SK-N-SH treated with all-trans-retinoic acid at 6 μM for 48 hours (cell line): Measurements from ENCODE around the gene PKD2L2.
A peak's percentile ranks its signal among the peaks of the same experiment; 100 is the strongest.
"Not testable (repeated sequence)": the region's sequence is repeated elsewhere in the genome, so short reads cannot be mapped to it uniquely, and the experiment has no call there.

Experiments
- ATAC-seq: fragments of 200-7000 bp; cut with Tn5 transposase; 3 replicates; pipeline ENCODE4 v1.9.1; 2020; ENCODE audit warnings: mild to moderate bottlenecking, moderate library complexity
- ARNTL ChIP-seq: fragments of 450-650 bp; formaldehyde crosslinking; IDR thresholded peaks from 2 replicates; pipeline ENCODE4 v1.5.0; 2020; ENCODE audit warnings: low read depth, mild to moderate bottlenecking, moderate library complexity, borderline replicate concordance
- BACH2 ChIP-seq: fragments of 250-450 bp; sonication (Bioruptor Pico); IDR thresholded peaks from 2 replicates; pipeline ENCODE4 v1.9.0; 2021; ENCODE audit warnings: mild to moderate bottlenecking, borderline replicate concordance
- CREB5 ChIP-seq: fragments of 250-450 bp; sonication (Bioruptor Pico); IDR thresholded peaks from 2 replicates; pipeline ENCODE4 v1.5.1; 2020; ENCODE audit warnings: low read depth, mild to moderate bottlenecking, moderate library complexity
- CSDC2 ChIP-seq: fragments of 250-450 bp; sonication (Bioruptor Pico); IDR thresholded peaks from 2 replicates; pipeline ENCODE4 v1.5.0; 2020; ENCODE audit warnings: mild to moderate bottlenecking, moderate library complexity
- CSRNP3 ChIP-seq: fragments of 250-450 bp; sonication (Bioruptor Pico); IDR thresholded peaks from 2 replicates; pipeline ENCODE4 v1.5.1; 2021; ENCODE audit warnings: mild to moderate bottlenecking, moderate library complexity
- ESRRG ChIP-seq: fragments of 250-450 bp; sonication (Bioruptor Pico); IDR thresholded peaks from 2 replicates; pipeline ENCODE4 v1.6.1; 2021; ENCODE audit warnings: mild to moderate bottlenecking
- GLIS3 ChIP-seq: fragments of 250-450 bp; sonication (Bioruptor Pico); IDR thresholded peaks from 2 replicates; pipeline ENCODE4 v1.5.0; 2020; ENCODE audit warnings: mild to moderate bottlenecking, moderate library complexity
- ISL1 ChIP-seq: fragments of 250-450 bp; sonication (Bioruptor Pico); IDR thresholded peaks from 2 replicates; pipeline ENCODE4 v2.1.2; 2022; ENCODE audit warnings: mild to moderate bottlenecking, moderate library complexity
- OSR1 ChIP-seq: fragments of 250-450 bp; sonication (Bioruptor Pico); IDR thresholded peaks from 2 replicates; pipeline ENCODE4 v1.8.0; 2022; ENCODE audit warnings: moderate library complexity, mild to moderate bottlenecking, inconsistent platforms
- PPARA ChIP-seq: fragments of 250-450 bp; sonication (Bioruptor Pico); IDR thresholded peaks from 2 replicates; pipeline ENCODE4 v1.5.0; 2020; ENCODE audit warnings: mild to moderate bottlenecking, borderline replicate concordance
- RARB ChIP-seq: fragments of 250-450 bp; sonication (Bioruptor Pico); IDR thresholded peaks from 2 replicates; pipeline ENCODE4 v1.8.0; 2021; ENCODE audit warnings: mild to moderate bottlenecking, moderate library complexity
- SNAI2 ChIP-seq: fragments of 250-450 bp; sonication (Bioruptor Pico); IDR thresholded peaks from 2 replicates; pipeline ENCODE4 v1.5.0; 2020; ENCODE audit warnings: mild to moderate bottlenecking, moderate library complexity
- TCF4 ChIP-seq: fragments of 250-450 bp; sonication (Bioruptor Pico); IDR thresholded peaks from 2 replicates; pipeline ENCODE4 v1.8.0; 2021; ENCODE audit warnings: mild to moderate bottlenecking, moderate library complexity, borderline replicate concordance
- TOX ChIP-seq: fragments of 250-450 bp; sonication (Bioruptor Pico); IDR thresholded peaks from 2 replicates; pipeline ENCODE4 v1.8.0; 2021; ENCODE audit warnings: mild to moderate bottlenecking, moderate library complexity, borderline replicate concordance
- ZC3H10 ChIP-seq: fragments of 250-450 bp; sonication (Bioruptor Pico); IDR thresholded peaks from 2 replicates; pipeline ENCODE4 v1.5.1; 2021; ENCODE audit warnings: mild to moderate bottlenecking, moderate library complexity
- ZFP3 ChIP-seq: fragments of 250-450 bp; sonication (Bioruptor Pico); IDR thresholded peaks from 2 replicates; pipeline ENCODE4 v1.5.0; 2020; ENCODE audit warnings: mild to moderate bottlenecking, moderate library complexity
- ZFP30 ChIP-seq: fragments of 450-650 bp; formaldehyde crosslinking; IDR thresholded peaks from 2 replicates; pipeline ENCODE4 v1.5.0; 2022; ENCODE audit warnings: mild to moderate bottlenecking, moderate library complexity
- ZNF565 ChIP-seq: fragments of 450-650 bp; formaldehyde crosslinking; conservative IDR thresholded peaks from 2 replicates; pipeline ENCODE4 v1.5.0; 2020; ENCODE audit warnings: low read depth, mild to moderate bottlenecking, moderate library complexity
- ZNF70 ChIP-seq: fragments of 450-650 bp; formaldehyde crosslinking; IDR thresholded peaks from 2 replicates; pipeline ENCODE4 v1.5.0; 2020; ENCODE audit warnings: mild to moderate bottlenecking, moderate library complexity
- ZNF8 ChIP-seq: fragments of 450-650 bp; formaldehyde crosslinking; IDR thresholded peaks from 2 replicates; pipeline ENCODE4 v1.5.0; 2020; ENCODE audit warnings: mild to moderate bottlenecking, moderate library complexity
- TF ChIP-seq, protein P1 (sequence below): fragments of 250-450 bp; sonication (Bioruptor Pico); IDR thresholded peaks from 2 replicates; pipeline ENCODE4 v1.5.0; 2020; ENCODE audit warnings: mild to moderate bottlenecking, moderate library complexity
- TF ChIP-seq, protein P2 (sequence below): fragments of 250-450 bp; sonication (Bioruptor Pico); IDR thresholded peaks from 2 replicates; pipeline ENCODE4 v1.8.0; 2020; ENCODE audit warnings: mild to moderate bottlenecking, moderate library complexity, borderline replicate concordance

Gene PKD2L2

GRCh38 chr5:137938751-137939143 lies 49.5 kb downstream of the PKD2L2 start:
- ATAC-seq: no peak
- no peak for TF ChIP-seq PPARA
- TF ChIP-seq, protein P1, sequence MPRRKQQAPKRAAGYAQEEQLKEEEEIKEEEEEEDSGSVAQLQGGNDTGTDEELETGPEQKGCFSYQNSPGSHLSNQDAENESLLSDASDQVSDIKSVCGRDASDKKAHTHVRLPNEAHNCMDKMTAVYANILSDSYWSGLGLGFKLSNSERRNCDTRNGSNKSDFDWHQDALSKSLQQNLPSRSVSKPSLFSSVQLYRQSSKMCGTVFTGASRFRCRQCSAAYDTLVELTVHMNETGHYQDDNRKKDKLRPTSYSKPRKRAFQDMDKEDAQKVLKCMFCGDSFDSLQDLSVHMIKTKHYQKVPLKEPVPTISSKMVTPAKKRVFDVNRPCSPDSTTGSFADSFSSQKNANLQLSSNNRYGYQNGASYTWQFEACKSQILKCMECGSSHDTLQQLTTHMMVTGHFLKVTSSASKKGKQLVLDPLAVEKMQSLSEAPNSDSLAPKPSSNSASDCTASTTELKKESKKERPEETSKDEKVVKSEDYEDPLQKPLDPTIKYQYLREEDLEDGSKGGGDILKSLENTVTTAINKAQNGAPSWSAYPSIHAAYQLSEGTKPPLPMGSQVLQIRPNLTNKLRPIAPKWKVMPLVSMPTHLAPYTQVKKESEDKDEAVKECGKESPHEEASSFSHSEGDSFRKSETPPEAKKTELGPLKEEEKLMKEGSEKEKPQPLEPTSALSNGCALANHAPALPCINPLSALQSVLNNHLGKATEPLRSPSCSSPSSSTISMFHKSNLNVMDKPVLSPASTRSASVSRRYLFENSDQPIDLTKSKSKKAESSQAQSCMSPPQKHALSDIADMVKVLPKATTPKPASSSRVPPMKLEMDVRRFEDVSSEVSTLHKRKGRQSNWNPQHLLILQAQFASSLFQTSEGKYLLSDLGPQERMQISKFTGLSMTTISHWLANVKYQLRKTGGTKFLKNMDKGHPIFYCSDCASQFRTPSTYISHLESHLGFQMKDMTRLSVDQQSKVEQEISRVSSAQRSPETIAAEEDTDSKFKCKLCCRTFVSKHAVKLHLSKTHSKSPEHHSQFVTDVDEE: no peak
- TF ChIP-seq ZNF70 (CRISPR knock-in tag): no peak
- no peak for TF ChIP-seq ZFP30 (CRISPR knock-in tag)
- TF ChIP-seq ZC3H10 (CRISPR knock-in tag): no peak
- no peak for TF ChIP-seq CSDC2 (CRISPR knock-in tag)
- TF ChIP-seq ESRRG (CRISPR knock-in tag): no peak
- no peak for TF ChIP-seq OSR1
- TF ChIP-seq SNAI2: no peak
- TF ChIP-seq CREB5 (CRISPR knock-in tag): no peak
- no peak for TF ChIP-seq TOX (CRISPR knock-in tag)
- no peak for TF ChIP-seq ISL1 (CRISPR knock-in tag)
- no peak for TF ChIP-seq CSRNP3 (CRISPR knock-in tag)
- no peak for TF ChIP-seq ZNF565 (CRISPR knock-in tag)
- no peak for TF ChIP-seq BACH2 (CRISPR knock-in tag)
- no peak for TF ChIP-seq GLIS3
- TF ChIP-seq, protein P2, sequence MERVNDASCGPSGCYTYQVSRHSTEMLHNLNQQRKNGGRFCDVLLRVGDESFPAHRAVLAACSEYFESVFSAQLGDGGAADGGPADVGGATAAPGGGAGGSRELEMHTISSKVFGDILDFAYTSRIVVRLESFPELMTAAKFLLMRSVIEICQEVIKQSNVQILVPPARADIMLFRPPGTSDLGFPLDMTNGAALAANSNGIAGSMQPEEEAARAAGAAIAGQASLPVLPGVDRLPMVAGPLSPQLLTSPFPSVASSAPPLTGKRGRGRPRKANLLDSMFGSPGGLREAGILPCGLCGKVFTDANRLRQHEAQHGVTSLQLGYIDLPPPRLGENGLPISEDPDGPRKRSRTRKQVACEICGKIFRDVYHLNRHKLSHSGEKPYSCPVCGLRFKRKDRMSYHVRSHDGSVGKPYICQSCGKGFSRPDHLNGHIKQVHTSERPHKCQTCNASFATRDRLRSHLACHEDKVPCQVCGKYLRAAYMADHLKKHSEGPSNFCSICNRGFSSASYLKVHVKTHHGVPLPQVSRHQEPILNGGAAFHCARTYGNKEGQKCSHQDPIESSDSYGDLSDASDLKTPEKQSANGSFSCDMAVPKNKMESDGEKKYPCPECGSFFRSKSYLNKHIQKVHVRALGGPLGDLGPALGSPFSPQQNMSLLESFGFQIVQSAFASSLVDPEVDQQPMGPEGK (CRISPR knock-in tag): no peak
- TF ChIP-seq ZNF8 (CRISPR knock-in tag): no peak
- no peak for TF ChIP-seq RARB (CRISPR knock-in tag)
- TF ChIP-seq ARNTL: no peak

GRCh38 chr5:137939331-137939730 lies 50.1 kb downstream of the PKD2L2 start:
- no peak for TF ChIP-seq ISL1 (CRISPR knock-in tag)
- no peak for TF ChIP-seq BACH2 (CRISPR knock-in tag)
- no peak for TF ChIP-seq CSDC2 (CRISPR knock-in tag)
- TF ChIP-seq CSRNP3 (CRISPR knock-in tag): no peak
- TF ChIP-seq TCF4: no peak
- no peak for TF ChIP-seq ZFP30 (CRISPR knock-in tag)
- TF ChIP-seq, all 23 proteins: peak for 0
- ATAC-seq: no peak

GRCh38 chr5:137944280-137944679 lies 55.0 kb downstream of the PKD2L2 start:
- not testable (repeated sequence) for ATAC-seq
- peak; percentile 81 for TF ChIP-seq ZNF8 (CRISPR knock-in tag)

GRCh38 chr5:137945825-137946224 lies 56.6 kb downstream of the PKD2L2 start:
- ATAC-seq: no peak
- no peak for TF ChIP-seq CSDC2 (CRISPR knock-in tag)
- no peak for TF ChIP-seq PPARA
- TF ChIP-seq, protein P1: no peak
- TF ChIP-seq ZFP3 (CRISPR knock-in tag): no peak
- TF ChIP-seq ZNF565 (CRISPR knock-in tag): no peak
- no peak for TF ChIP-seq CREB5 (CRISPR knock-in tag)
- no peak for TF ChIP-seq ISL1 (CRISPR knock-in tag)
- no peak for TF ChIP-seq SNAI2
- TF ChIP-seq ZNF70 (CRISPR knock-in tag): no peak
- no peak for TF ChIP-seq ZFP30 (CRISPR knock-in tag)
